T-helper 2 cell treated with Interferon-gamma antibody and Interleukin-4, amounts not matched to agents 5 μg/mL and 100 μg/mL, for 36 hours (primary cell): ENCODE measurements around the gene ARMC2.
"Not testable (repeated sequence)": the region's sequence is repeated elsewhere in the genome, so short reads cannot be mapped to it uniquely, and the experiment has no call there.

ENCODE experiments used
- DNase-seq: peaks from one replicate; pipeline ENCODE4 v3.0.0; 2021; ENCODE audit warnings: low spot score
- H3K27ac Mint-ChIP-seq: one replicate; pipeline ENCODE4 v1.8.0; 2021; ENCODE audit warnings: mild to moderate bottlenecking, mixed read lengths
- H3K27me3 Mint-ChIP-seq: one replicate; pipeline ENCODE4 v1.8.0; 2021; ENCODE audit warnings: low read depth, mixed read lengths
- H3K36me3 Mint-ChIP-seq: one replicate; pipeline ENCODE4 v1.8.0; 2021; ENCODE audit warnings: low read depth, mixed read lengths
- H3K4me1 Mint-ChIP-seq: one replicate; pipeline ENCODE4 v1.8.0; 2021; ENCODE audit warnings: low read depth, mixed read lengths
- H3K4me3 Mint-ChIP-seq: one replicate; pipeline ENCODE4 v1.8.0; 2022; ENCODE audit warnings: mild to moderate bottlenecking, moderate library complexity, mixed read lengths
- H3K9me3 Mint-ChIP-seq: one replicate; pipeline ENCODE4 v1.8.0; 2021; ENCODE audit warnings: mixed read lengths

Gene ARMC2

DNA sequence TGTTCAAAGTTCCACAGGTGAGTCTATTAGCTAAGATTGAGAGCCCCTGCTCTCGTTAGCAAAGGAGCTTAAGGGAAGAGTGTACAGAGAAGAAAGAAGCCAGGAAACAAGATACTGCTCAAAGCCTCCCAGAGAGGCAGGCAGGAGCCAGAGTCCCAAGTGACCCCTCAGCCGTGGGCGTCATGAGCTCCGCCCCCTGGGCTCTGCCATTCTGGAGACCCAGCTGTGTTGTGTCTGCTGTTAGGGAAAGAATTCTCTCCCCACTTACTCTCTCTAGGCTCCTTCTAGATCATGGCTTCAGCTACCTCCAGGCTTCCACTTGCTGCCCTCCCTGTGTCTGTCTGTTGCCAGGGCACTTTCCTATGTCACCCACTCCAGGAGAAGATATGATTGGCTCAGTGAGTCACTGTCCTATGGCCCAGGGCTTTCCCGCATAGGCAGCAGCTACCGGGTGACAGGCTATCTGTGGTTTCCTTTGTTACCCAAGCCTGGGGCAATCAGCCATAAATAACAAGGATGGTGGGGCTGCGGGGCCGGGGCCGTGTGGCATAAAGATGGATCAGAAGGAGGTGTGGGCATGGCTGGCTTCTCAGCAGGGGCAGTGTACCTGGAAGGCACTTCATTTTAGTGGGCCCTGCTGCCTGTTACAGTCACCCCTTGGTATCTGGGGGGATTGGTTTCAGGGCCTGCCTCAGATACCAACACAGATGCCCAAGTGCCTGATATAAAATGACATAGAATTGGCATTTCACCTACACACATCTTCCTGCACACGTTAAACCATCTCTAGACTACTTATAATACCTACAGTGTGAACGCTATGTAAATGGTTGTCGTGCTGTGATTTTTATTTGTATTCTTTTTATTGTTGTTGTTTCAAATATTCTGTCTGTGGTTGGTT, 118.9 kb downstream of the ARMC2 start:
- H3K4me1 Mint-ChIP-seq = peaks cover 10% of the 10 kb centered on the region
- no peak overlapping the region for H3K4me3 Mint-ChIP-seq
- H3K27ac Mint-ChIP-seq = no peak overlapping the region
- no peaks in the 10 kb centered on the region for H3K9me3 Mint-ChIP-seq
- H3K27me3 Mint-ChIP-seq = peaks cover 2% of the 10 kb centered on the region
- DNase-seq = peak; percentile 24
- H3K36me3 Mint-ChIP-seq = no peaks in the 10 kb centered on the region

DNA sequence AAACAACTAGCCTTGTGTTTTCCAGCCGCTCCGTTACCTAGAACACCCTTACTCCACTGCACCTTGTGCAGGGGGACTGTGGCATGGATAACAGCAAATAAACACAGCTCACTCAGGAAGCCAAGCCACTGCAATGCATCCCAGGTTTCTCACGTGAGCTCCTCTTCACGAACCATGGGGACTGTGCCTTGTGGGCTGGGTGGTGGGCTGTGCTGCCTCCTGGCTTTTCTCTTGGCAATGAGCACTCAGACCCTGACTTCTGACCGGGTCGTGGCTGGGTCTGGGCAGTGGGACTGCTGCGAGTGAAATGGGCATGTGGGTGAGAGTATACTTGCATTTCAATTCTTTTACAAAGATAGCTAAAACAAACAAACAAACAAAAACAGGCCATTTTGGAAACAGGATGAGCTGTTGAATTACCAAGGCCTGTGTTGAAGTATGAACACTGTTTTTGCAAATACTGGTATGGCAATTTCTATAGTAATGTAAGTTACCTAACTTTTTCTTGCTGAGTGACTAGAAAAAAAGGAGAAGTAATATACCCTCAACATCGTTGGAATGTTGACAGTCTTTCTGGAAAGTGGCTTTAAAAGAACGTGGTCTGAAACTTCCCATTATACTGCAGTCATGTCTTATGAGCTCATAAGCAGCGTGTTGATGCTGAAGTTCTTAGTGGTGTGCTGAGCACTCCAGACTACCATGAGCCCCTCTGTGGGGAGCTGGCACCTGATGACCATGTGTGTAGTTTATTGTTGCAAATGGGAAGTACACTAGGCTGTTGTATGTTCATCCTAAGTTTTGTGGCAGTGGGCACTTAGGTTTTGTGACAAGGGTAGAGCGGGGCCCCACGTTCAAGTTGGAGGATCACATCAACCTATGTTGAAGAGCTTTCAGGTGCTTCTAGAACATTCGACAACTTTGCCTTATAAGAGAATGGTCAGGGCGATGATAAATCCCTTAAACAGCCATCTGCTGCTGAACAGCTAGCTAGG, 120.4 kb downstream of the ARMC2 start:
- H3K4me1 Mint-ChIP-seq = peaks cover 13% of the 10 kb centered on the region
- H3K4me3 Mint-ChIP-seq = no peak overlapping the region
- DNase-seq = no peak
- H3K36me3 Mint-ChIP-seq = no peaks in the 10 kb centered on the region
- no peak overlapping the region for H3K27ac Mint-ChIP-seq
- H3K9me3 Mint-ChIP-seq = no peaks in the 10 kb centered on the region
- peaks cover 2% of the 10 kb centered on the region for H3K27me3 Mint-ChIP-seq

DNA sequence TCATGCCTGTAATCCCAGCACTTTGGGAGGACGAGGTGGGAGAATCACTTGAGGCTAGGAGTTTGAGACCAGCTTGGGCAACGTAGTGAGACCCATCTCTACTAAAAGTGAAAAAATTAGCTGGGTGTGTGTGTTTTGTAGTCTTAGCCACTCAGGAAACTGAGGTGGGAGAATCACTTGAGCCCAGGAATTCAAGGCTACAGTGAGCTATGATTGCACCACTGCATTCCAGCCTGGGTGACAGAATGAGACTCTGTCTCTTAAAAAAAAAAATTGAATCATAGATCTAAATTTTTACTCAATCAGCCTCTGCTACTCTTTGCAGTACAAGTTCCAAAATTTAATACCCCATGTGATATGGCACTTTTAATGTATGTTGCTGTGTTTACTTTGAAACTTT, 121.6 kb downstream of the ARMC2 start:
- peaks cover 13% of the 10 kb centered on the region for H3K4me1 Mint-ChIP-seq
- H3K4me3 Mint-ChIP-seq = no peak overlapping the region
- no peak for DNase-seq
- H3K36me3 Mint-ChIP-seq = no peaks in the 10 kb centered on the region
- H3K27me3 Mint-ChIP-seq = peaks cover 2% of the 10 kb centered on the region
- no peak overlapping the region for H3K27ac Mint-ChIP-seq
- no peaks in the 10 kb centered on the region for H3K9me3 Mint-ChIP-seq

DNA sequence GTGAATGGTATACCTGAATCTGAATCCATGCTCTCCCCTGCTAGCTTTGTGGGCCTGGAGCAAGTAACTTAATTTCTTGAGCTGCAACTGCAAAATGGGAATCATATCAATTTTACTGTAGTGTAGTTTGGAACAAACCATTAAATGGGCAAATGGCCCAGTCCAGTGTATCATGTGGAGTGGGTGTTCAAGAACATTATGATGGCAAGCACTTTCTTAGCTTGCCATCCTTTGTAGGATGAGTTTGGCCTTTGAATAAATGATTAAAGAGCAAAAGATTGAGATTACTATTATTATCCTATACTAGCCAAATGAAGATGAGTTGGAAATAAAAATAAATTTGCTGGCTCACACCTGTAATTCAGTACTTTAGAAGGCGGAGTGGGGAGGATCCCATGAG, 126.0 kb downstream of the ARMC2 start:
- DNase-seq = no peak
- Mint-ChIP-seq H3K36me3 (no peaks in the 10 kb centered on the region), H3K9me3 (no peaks in the 10 kb centered on the region), H3K4me1 (peaks cover 16% of the 10 kb centered on the region), H3K27me3 (peaks cover 28% of the 10 kb centered on the region), H3K4me3 (no peak overlapping the region), H3K27ac (no peak overlapping the region)

DNA sequence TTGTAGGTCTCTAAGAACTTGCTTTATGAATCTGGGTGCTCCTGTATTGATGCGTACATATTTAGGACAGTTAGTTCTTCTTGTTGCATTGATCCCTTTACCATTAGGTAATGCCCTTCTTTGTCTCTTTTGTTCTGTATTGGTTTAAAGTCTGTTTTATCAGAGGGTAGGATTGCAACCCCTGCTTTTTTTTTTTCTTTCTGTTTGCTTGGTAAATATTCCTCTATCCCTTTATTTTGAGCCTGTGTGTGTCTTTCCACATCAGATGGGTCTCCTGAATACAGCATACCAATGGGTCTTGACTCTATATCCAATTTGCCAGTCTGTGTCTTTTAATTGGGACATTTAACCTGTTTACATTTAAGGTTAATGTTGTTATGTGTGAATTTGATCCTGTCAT, 130.4 kb downstream of the ARMC2 start:
- not testable (repeated sequence) for H3K36me3 Mint-ChIP-seq, DNase-seq, H3K4me1 Mint-ChIP-seq, H3K9me3 Mint-ChIP-seq, H3K27ac Mint-ChIP-seq, H3K4me3 Mint-ChIP-seq
- H3K27me3 Mint-ChIP-seq = peaks cover 31% of the 10 kb centered on the region

DNA sequence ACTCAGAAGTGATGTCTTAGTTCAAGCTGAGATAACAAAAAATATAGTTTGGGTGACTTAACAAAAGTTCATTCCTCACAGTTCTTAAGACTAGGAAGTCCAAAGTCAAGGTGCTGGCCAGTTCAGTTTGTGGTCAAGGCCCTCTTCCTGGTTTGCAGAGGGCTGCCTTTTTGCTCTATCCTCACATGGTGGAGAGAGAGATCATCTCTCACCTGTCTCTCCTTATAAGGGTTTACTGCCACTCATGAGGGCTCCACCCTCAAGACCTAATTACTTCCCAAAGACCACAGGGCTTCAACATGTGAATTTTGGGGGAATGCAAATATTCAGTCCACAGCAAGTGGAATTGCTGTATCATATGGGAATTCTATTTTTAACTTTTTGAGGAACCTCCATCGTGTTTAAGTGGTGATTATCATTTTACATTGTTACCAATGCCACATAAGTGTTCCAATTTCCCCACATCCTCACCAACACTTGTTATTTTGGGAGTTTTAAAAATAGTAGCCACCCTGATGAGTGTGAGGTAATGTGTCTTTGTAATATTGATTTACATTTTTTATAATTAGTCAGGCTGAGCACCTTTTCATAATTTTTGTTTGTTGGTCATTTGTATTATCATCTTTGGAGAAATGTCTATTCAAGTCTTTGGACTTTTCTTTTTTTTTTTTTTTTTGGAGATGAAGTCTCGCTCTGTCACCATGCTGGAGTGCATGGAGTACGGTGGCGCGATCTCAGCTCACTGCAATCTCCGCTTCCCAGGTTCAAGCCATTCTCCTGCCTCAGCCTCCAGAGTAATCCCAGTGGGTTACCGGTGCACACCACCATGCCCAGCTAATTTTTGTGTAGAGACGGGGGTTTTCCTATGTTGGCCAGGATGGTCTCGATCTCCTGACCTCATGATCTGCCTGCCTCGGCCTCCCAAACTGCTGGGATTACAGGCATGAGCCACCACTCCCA, 134.2 kb downstream of the ARMC2 start:
- Mint-ChIP-seq H3K4me3 (no peak overlapping the region), H3K36me3 (peaks cover 5% of the 10 kb centered on the region), H3K9me3 (peaks cover 6% of the 10 kb centered on the region), H3K27ac (no peak overlapping the region), H3K4me1 (peaks cover 6% of the 10 kb centered on the region), H3K27me3 (peaks cover 16% of the 10 kb centered on the region)
- no peak for DNase-seq

DNA sequence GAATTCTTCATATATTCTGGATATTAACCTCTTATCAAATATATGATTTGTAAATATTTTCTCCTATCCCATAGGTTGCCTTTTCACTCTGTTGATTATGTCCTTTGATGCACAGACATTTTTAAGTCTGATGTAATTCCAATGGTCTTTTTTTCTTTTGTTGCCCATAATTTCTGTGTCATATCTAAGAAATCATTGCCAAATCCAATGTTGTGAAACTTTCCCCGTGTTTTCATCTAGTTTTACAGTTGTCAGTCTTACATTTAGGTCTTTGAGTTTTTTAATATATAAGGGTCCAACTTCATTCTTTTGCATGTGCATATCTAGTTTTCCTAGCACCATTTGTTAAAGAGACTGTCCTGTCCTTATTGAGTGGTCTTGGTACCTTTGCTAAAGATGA, 134.9 kb downstream of the ARMC2 start:
- DNase-seq = no peak
- Mint-ChIP-seq H3K27me3 (peaks cover 8% of the 10 kb centered on the region), H3K9me3 (peaks cover 6% of the 10 kb centered on the region), H3K27ac (no peak overlapping the region), H3K4me1 (peaks cover 3% of the 10 kb centered on the region), H3K36me3 (peaks cover 10% of the 10 kb centered on the region), H3K4me3 (no peak overlapping the region)

DNA sequence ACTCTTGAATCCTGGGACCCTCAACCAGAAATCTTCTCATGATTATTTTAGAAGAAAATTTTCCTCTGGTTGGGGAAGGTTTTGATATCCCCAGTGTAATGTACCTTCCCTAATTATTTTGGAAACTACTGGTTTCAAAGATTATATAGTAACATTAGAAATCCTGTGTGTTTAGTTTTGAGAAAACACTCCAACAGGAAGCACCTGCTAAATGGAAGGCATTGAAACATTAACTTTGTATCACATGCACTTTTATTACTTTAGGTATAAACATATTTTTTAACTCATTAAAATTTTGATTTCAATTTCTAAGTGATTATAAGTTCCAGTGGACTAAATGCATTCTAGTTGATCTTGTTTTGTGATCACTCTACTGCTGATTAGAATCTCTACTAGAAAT, 137.1 kb downstream of the ARMC2 start:
- H3K4me1 Mint-ChIP-seq = no peaks in the 10 kb centered on the region
- peaks cover 16% of the 10 kb centered on the region for H3K36me3 Mint-ChIP-seq
- peaks cover 6% of the 10 kb centered on the region for H3K9me3 Mint-ChIP-seq
- no peaks in the 10 kb centered on the region for H3K27me3 Mint-ChIP-seq
- no peak overlapping the region for H3K27ac Mint-ChIP-seq
- H3K4me3 Mint-ChIP-seq = no peak overlapping the region
- no peak for DNase-seq

DNA sequence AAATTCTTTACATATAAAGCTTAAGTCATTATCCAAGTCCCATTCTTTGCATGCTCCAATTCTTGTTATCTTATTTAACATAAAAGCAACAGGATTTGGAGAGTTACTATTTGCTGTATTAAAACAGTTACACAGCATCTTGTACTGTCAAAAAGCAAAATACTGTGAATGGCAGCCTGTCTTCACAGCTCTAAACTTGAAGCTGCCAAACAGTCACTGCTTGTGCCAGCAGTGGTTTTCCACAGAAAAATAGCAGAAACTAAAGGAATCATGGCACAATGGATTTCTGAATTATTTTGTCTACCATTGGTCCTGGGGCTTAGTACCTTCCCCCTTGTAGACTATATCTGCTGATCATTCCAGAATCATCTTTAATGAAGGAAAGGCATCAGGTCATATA, 138.9 kb downstream of the ARMC2 start:
- no peak overlapping the region for H3K4me3 Mint-ChIP-seq
- no peaks in the 10 kb centered on the region for H3K27me3 Mint-ChIP-seq
- no peaks in the 10 kb centered on the region for H3K4me1 Mint-ChIP-seq
- DNase-seq = no peak
- H3K36me3 Mint-ChIP-seq = peaks cover 30% of the 10 kb centered on the region
- no peaks in the 10 kb centered on the region for H3K9me3 Mint-ChIP-seq
- no peak overlapping the region for H3K27ac Mint-ChIP-seq

DNA sequence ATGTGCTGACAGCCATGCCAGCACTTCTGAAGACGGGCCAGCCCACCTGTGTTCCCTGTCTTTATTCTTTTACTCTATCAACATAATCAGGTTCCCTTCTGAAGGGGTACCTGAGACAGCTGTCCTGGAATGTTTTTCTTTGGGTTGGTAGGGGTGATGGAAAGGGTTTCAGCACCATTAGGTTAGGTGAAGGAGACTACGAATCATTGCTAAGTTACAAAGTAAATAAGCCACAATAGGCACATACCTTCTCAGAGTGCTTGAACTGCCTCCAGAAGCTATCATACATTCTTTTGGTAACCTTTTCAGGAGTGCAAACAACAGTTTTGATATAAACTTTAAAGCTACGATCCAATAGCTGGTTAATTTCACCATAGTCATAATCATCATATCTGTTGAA, 140.1 kb downstream of the ARMC2 start:
- Mint-ChIP-seq H3K36me3 (peaks cover 36% of the 10 kb centered on the region), H3K4me3 (no peak overlapping the region), H3K9me3 (no peaks in the 10 kb centered on the region), H3K27me3 (no peaks in the 10 kb centered on the region), H3K27ac (no peak overlapping the region), H3K4me1 (no peaks in the 10 kb centered on the region)
- no peak for DNase-seq

DNA sequence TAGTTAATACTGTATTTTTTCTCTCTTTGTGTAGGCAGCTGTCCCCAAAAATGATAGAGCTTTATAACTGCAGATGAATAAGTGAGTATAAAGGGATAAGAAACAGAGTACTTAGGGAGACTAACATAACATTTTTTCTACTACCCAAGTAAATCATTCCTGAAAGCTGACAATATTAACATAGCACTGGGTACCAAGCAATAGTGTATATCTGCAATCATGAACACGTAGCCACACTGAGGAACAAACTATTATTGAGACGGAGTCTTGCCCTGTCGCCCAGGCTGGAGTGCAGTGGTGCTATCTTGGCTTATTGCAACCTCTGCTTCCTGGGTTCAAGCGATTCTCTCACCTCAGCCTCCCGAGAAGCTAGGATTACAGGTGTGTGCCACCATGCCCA, 140.5 kb downstream of the ARMC2 start:
- H3K36me3 Mint-ChIP-seq = peaks cover 37% of the 10 kb centered on the region
- no peak overlapping the region for H3K4me3 Mint-ChIP-seq
- H3K27me3 Mint-ChIP-seq = no peaks in the 10 kb centered on the region
- H3K9me3 Mint-ChIP-seq = no peaks in the 10 kb centered on the region
- no peaks in the 10 kb centered on the region for H3K4me1 Mint-ChIP-seq
- DNase-seq = no peak
- H3K27ac Mint-ChIP-seq = no peak overlapping the region

DNA sequence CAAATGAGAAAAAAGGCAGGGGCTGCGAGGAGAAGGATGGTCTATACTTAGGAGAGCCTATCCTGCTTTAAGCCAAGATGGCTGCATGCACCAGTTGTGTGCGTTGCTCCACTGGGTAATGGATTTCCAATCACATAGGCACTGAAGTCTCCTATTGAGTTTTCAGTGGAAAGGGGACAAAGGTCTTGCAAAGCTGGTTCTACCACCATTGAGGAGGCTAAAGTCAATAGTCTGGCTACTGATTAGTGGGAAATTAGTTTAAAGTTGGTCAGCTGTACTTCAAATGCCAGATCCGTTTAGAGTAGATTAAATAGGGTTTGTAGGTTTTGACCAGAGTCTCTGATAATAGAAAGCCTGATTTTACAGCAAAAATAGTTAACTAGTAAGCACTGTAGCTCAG, 141.5 kb downstream of the ARMC2 start:
- Mint-ChIP-seq H3K36me3 (peaks cover 37% of the 10 kb centered on the region), H3K4me1 (no peaks in the 10 kb centered on the region), H3K4me3 (no peak overlapping the region), H3K27ac (no peak overlapping the region), H3K9me3 (no peaks in the 10 kb centered on the region), H3K27me3 (no peaks in the 10 kb centered on the region)
- DNase-seq = no peak

DNA sequence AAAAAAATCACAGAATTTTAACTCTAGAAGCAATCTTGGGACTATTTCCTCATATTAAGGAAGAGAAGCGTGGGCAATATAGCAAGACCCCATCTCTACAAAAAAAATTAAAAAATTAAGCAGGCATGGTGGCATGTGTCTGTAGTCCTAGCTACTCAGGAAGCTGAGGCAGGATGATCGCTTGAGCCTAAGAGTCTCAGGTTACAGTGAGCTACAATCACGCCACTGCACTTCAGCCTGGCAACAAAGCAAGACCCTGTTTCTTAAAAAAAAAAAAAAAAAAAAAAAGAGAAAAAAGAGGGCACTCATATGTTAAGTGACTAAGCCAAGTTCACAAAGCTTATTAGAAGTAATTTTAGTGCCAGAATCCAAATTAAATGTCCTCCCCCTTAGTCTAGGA, 145.7 kb downstream of the ARMC2 start:
- Mint-ChIP-seq H3K27ac (no peak overlapping the region), H3K4me3 (no peak overlapping the region), H3K9me3 (no peaks in the 10 kb centered on the region), H3K36me3 (peaks cover 42% of the 10 kb centered on the region), H3K27me3 (no peaks in the 10 kb centered on the region), H3K4me1 (no peaks in the 10 kb centered on the region)
- no peak for DNase-seq
